ENCODE data around the gene DIPK1A. TPM values are rescaled to one million over a fixed set of nuclear protein-coding genes. Genes with fewer than 3 reads are reported as not detected.
"Not testable (repeated sequence)": the region's sequence is repeated elsewhere in the genome, so short reads cannot be mapped to it uniquely, and the experiment has no call there.

The DIPK1A gene
- total RNA-seq, 1 donor from 2014 or later = 5.7 TPM

DNA sequence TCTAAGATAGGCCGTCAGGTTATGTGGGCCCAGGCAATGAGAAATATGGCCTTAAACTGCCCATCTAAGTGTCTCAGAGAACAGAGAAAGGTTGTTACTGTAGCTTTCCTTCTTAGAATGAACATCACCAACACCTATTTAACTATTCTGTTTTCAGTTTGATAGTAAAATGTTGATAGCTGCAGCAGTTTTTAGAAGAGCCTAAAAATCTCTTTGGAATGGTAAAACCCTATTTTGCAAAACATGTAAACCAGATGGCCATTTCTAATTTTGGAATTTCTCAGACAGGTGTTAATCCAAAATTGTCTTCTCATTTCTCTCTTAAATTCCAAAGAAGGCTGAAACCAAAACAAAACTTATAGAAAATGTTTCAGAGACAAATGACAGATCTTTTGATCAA lies 57.5 kb downstream of the DIPK1A start:
- H3K9ac ChIP-seq (ENCODE audit: low read depth in 1 of 3, low read length in 3 of 3) = no peak overlapping the region
- peaks cover 0 to 2% (median 2%) of the 10 kb centered on the region in 3 donors for H3K9me3 ChIP-seq (ENCODE audit: control insufficient read depth in 3 of 3, low read length in 3 of 3)
- H3K27ac ChIP-seq (ENCODE audit: low read depth, low read length) = no peak overlapping the region
- no peak overlapping the region for H3K4me3 ChIP-seq (ENCODE audit: low read length in 3 of 3)
- H3K4me1 ChIP-seq (ENCODE audit: control insufficient read depth in 3 of 3, insufficient read depth in 3 of 3, low read length in 3 of 3) = no peaks in the 10 kb centered on the region
- H3K36me3 ChIP-seq (ENCODE audit: control insufficient read depth in 3 of 3, insufficient read depth in 3 of 3, low read length in 3 of 3) = no peaks in the 10 kb centered on the region
- no peaks in the 10 kb centered on the region for H3K27me3 ChIP-seq (ENCODE audit: control insufficient read depth in 3 of 3, insufficient read depth in 3 of 3, low read length in 3 of 3)

DNA sequence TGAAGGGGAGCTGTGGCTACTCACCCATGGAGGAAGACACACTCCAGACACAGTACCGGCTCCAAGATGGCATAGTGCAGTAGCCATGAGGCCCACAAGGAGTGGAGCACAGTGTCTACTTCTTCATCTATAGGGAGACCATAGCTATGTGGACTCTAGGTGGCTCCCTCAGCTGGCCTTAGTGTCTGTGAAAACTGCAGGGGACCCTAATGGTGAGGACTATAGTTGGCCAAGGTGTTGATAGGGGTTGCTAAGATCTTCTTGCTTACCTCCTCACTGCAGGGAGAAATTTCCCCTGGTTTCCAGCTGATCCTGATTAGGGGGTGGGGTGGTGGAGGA lies 58.9 kb downstream of the DIPK1A start:
- Histone ChIP-seq H3K9ac (ENCODE audit: low read depth in 1 of 3, low read length in 3 of 3) (no peak overlapping the region), H3K27me3 (ENCODE audit: control insufficient read depth in 3 of 3, insufficient read depth in 3 of 3, low read length in 3 of 3) (no peaks in the 10 kb centered on the region), H3K27ac (ENCODE audit: low read depth, low read length) (no peak overlapping the region), H3K36me3 (ENCODE audit: control insufficient read depth in 3 of 3, insufficient read depth in 3 of 3, low read length in 3 of 3) (no peaks in the 10 kb centered on the region), H3K4me3 (ENCODE audit: low read length in 3 of 3) (no peak overlapping the region), H3K4me1 (ENCODE audit: control insufficient read depth in 3 of 3, insufficient read depth in 3 of 3, low read length in 3 of 3) (no peaks in the 10 kb centered on the region), H3K9me3 (ENCODE audit: control insufficient read depth in 3 of 3, low read length in 3 of 3) (peaks cover 0 to 2% (median 2%) of the 10 kb centered on the region in 3 donors)

GRCh38 chr1:92901699-92902405 lies 59.4 kb downstream of the DIPK1A start:
- H3K9me3 ChIP-seq (ENCODE audit: control insufficient read depth in 3 of 3, low read length in 3 of 3) = peaks cover 0 to 2% (median 2%) of the 10 kb centered on the region in 3 donors
- H3K27me3 ChIP-seq (ENCODE audit: control insufficient read depth in 3 of 3, insufficient read depth in 3 of 3, low read length in 3 of 3) = no peaks in the 10 kb centered on the region
- no peak overlapping the region for H3K4me3 ChIP-seq (ENCODE audit: low read length in 3 of 3)
- H3K27ac ChIP-seq (ENCODE audit: low read depth, low read length) = no peak overlapping the region
- H3K36me3 ChIP-seq (ENCODE audit: control insufficient read depth in 3 of 3, insufficient read depth in 3 of 3, low read length in 3 of 3) = no peaks in the 10 kb centered on the region
- H3K4me1 ChIP-seq (ENCODE audit: control insufficient read depth in 3 of 3, insufficient read depth in 3 of 3, low read length in 3 of 3) = no peaks in the 10 kb centered on the region
- no peak overlapping the region for H3K9ac ChIP-seq (ENCODE audit: low read depth in 1 of 3, low read length in 3 of 3)

GRCh38 chr1:92901126-92901525 lies 60.1 kb downstream of the DIPK1A start:
- Histone ChIP-seq H3K9me3 (ENCODE audit: control insufficient read depth in 3 of 3, low read length in 3 of 3) (peaks cover 0 to 2% (median under 1%) of the 10 kb centered on the region in 3 donors), H3K27me3 (ENCODE audit: control insufficient read depth in 3 of 3, insufficient read depth in 3 of 3, low read length in 3 of 3) (no peaks in the 10 kb centered on the region), H3K36me3 (ENCODE audit: control insufficient read depth in 3 of 3, insufficient read depth in 3 of 3, low read length in 3 of 3) (no peaks in the 10 kb centered on the region), H3K27ac (ENCODE audit: low read depth, low read length) (no peak overlapping the region), H3K4me3 (ENCODE audit: low read length in 3 of 3) (no peak overlapping the region), H3K9ac (ENCODE audit: low read depth in 1 of 3, low read length in 3 of 3) (no peak overlapping the region), H3K4me1 (ENCODE audit: control insufficient read depth in 3 of 3, insufficient read depth in 3 of 3, low read length in 3 of 3) (no peaks in the 10 kb centered on the region)

DNA sequence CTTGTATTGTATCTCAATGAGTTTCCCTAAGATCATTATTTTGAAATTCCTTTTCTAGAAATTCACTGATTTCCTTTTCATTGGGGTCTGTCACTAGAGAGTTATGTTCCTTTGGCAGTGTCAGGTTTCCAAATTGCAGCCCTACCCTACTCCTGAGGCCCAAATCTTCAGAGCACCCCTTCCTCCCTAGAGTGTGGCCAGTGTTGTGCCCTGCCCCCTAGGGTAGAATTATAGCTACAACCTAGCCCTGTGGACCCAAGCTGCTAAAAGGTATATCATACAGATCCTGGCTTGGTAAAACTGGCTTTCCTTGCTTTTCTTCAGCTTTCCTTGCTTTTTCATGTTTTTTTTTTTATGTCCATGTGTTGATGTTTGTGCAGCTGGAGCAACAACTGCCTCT lies 60.7 kb downstream of the DIPK1A start:
- Histone ChIP-seq H3K4me3 (ENCODE audit: low read length in 3 of 3) (no peak overlapping the region), H3K9me3 (ENCODE audit: control insufficient read depth in 3 of 3, low read length in 3 of 3) (peaks cover 0 to 2% (median 0%) of the 10 kb centered on the region in 3 donors), H3K36me3 (ENCODE audit: control insufficient read depth in 3 of 3, insufficient read depth in 3 of 3, low read length in 3 of 3) (no peaks in the 10 kb centered on the region), H3K27me3 (ENCODE audit: control insufficient read depth in 3 of 3, insufficient read depth in 3 of 3, low read length in 3 of 3) (no peaks in the 10 kb centered on the region), H3K9ac (ENCODE audit: low read depth in 1 of 3, low read length in 3 of 3) (no peak overlapping the region), H3K4me1 (ENCODE audit: control insufficient read depth in 3 of 3, insufficient read depth in 3 of 3, low read length in 3 of 3) (no peaks in the 10 kb centered on the region), H3K27ac (ENCODE audit: low read depth, low read length) (no peak overlapping the region)

DNA sequence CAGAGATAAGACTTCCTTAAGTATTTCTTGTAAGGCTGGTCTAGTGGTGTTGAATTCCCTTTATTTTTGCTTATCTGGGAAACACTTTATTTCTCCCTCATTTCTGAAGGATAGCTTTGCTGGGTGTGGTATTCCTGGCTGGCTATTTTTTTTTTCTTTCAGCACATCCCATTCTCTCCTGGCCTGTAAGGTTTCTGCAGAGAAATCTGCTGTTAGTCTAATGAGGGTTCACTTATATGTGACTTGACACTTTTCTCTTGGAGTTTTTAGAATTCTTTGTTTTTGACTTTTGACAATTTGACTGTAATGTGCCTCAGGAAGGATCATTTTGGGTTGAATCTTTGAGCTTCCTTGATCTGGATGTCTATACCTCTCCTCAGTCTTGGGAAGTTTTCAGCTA lies 61.5 kb downstream of the DIPK1A start:
- Histone ChIP-seq H3K27me3 (ENCODE audit: control insufficient read depth in 3 of 3, insufficient read depth in 3 of 3, low read length in 3 of 3) (no peaks in the 10 kb centered on the region), H3K36me3 (ENCODE audit: control insufficient read depth in 3 of 3, insufficient read depth in 3 of 3, low read length in 3 of 3) (no peaks in the 10 kb centered on the region), H3K27ac (ENCODE audit: low read depth, low read length) (no peak overlapping the region), H3K9me3 (ENCODE audit: control insufficient read depth in 3 of 3, low read length in 3 of 3) (peaks cover 0 to 2% (median 0%) of the 10 kb centered on the region in 3 donors), H3K9ac (ENCODE audit: low read depth in 1 of 3, low read length in 3 of 3) (no peak overlapping the region), H3K4me1 (ENCODE audit: control insufficient read depth in 3 of 3, insufficient read depth in 3 of 3, low read length in 3 of 3) (no peaks in the 10 kb centered on the region), H3K4me3 (ENCODE audit: low read length in 3 of 3) (no peak overlapping the region)

DNA sequence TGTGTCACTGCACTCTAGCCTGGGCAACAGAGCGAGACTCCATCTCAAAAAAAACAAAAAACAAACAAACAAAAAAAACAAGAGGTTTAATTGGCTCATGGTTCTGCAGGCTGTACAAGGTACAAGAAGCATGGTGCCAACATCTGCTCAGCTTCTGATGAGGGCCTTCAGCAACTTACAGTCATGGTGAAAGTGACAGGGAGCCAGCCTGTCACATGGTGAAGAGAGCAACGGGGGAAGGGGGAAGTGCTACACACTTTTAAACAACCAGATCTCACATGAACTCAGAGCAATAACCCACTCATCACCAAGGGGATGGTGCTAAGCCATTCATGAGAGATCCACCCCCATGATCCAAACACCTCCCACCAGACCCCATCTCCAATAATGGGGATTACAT lies 63.2 kb downstream of the DIPK1A start:
- H3K9me3 ChIP-seq (ENCODE audit: control insufficient read depth in 3 of 3, low read length in 3 of 3); H3K9ac ChIP-seq (ENCODE audit: low read depth in 1 of 3, low read length in 3 of 3); H3K27me3 ChIP-seq (ENCODE audit: control insufficient read depth in 3 of 3, insufficient read depth in 3 of 3, low read length in 3 of 3); H3K4me3 ChIP-seq (ENCODE audit: low read length in 3 of 3); H3K27ac ChIP-seq (ENCODE audit: low read depth, low read length); H3K4me1 ChIP-seq (ENCODE audit: control insufficient read depth in 3 of 3, insufficient read depth in 3 of 3, low read length in 3 of 3); H3K36me3 ChIP-seq (ENCODE audit: control insufficient read depth in 3 of 3, insufficient read depth in 3 of 3, low read length in 3 of 3): not testable (repeated sequence)

GRCh38 chr1:92887465-92887864 lies 73.8 kb downstream of the DIPK1A start:
- H3K27ac ChIP-seq (ENCODE audit: low read depth, low read length) = no peak overlapping the region
- no peak overlapping the region for H3K4me3 ChIP-seq (ENCODE audit: low read length in 3 of 3)
- no peaks in the 10 kb centered on the region for H3K27me3 ChIP-seq (ENCODE audit: control insufficient read depth in 3 of 3, insufficient read depth in 3 of 3, low read length in 3 of 3)
- H3K4me1 ChIP-seq (ENCODE audit: control insufficient read depth in 3 of 3, insufficient read depth in 3 of 3, low read length in 3 of 3) = no peaks in the 10 kb centered on the region
- no peaks in the 10 kb centered on the region for H3K36me3 ChIP-seq (ENCODE audit: control insufficient read depth in 3 of 3, insufficient read depth in 3 of 3, low read length in 3 of 3)
- H3K9me3 ChIP-seq (ENCODE audit: control insufficient read depth in 3 of 3, low read length in 3 of 3) = no peaks in the 10 kb centered on the region
- H3K9ac ChIP-seq (ENCODE audit: low read depth in 1 of 3, low read length in 3 of 3) = no peak overlapping the region

DNA sequence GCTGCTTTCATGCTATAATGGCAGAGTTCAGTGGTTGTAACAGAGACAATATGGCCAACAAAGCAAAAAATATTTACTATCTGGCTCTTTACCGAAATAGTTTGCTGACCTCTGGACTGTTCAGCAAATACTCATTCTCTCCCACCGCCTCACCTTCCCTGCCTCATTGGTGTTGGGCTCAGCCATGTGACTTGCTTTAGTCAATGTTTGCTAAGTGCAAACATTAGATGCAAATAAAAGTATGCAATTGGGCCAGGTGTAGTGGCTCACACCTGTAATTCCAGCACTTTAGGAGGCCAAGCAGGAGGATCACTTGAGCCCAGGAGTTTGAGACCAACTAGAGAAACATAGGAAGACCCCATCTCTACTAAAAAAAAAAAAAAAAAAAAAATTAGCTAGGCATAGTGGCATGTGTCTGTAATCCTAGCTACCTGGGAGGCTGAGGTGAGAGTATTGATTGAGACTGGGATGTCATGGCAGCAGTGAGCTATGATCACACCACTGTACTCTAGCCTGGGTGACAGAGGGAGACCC lies 74.3 kb downstream of the DIPK1A start:
- Histone ChIP-seq H3K4me3 (ENCODE audit: low read length in 3 of 3) (no peak overlapping the region), H3K36me3 (ENCODE audit: control insufficient read depth in 3 of 3, insufficient read depth in 3 of 3, low read length in 3 of 3) (no peaks in the 10 kb centered on the region), H3K27ac (ENCODE audit: low read depth, low read length) (no peak overlapping the region), H3K4me1 (ENCODE audit: control insufficient read depth in 3 of 3, insufficient read depth in 3 of 3, low read length in 3 of 3) (no peaks in the 10 kb centered on the region), H3K27me3 (ENCODE audit: control insufficient read depth in 3 of 3, insufficient read depth in 3 of 3, low read length in 3 of 3) (no peaks in the 10 kb centered on the region), H3K9ac (ENCODE audit: low read depth in 1 of 3, low read length in 3 of 3) (no peak overlapping the region), H3K9me3 (ENCODE audit: control insufficient read depth in 3 of 3, low read length in 3 of 3) (no peaks in the 10 kb centered on the region)

DNA sequence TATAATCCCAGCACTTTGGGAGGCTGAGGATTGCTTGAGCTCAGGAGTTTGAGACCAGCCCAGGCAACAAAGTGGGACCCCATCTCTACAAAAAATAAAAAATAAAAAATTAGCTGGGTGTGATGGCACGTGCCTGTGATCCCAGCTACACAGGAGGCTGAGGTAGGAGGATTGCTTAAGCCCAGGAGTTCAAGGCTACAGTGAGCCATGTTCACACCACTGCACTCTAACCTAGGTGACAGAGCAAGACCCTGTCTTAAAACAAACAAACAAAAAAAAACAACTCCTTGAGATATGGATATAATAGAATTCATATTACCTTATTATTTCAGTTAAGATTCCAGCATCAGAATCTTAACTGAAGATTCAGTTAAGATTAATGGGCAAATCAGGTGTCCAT lies 77.1 kb downstream of the DIPK1A start:
- no peaks in the 10 kb centered on the region for H3K36me3 ChIP-seq (ENCODE audit: control insufficient read depth in 3 of 3, insufficient read depth in 3 of 3, low read length in 3 of 3)
- no peaks in the 10 kb centered on the region for H3K9me3 ChIP-seq (ENCODE audit: control insufficient read depth in 3 of 3, low read length in 3 of 3)
- no peak overlapping the region for H3K27ac ChIP-seq (ENCODE audit: low read depth, low read length)
- no peak overlapping the region for H3K4me3 ChIP-seq (ENCODE audit: low read length in 3 of 3)
- H3K27me3 ChIP-seq (ENCODE audit: control insufficient read depth in 3 of 3, insufficient read depth in 3 of 3, low read length in 3 of 3) = no peaks in the 10 kb centered on the region
- no peak overlapping the region for H3K9ac ChIP-seq (ENCODE audit: low read depth in 1 of 3, low read length in 3 of 3)
- no peaks in the 10 kb centered on the region for H3K4me1 ChIP-seq (ENCODE audit: control insufficient read depth in 3 of 3, insufficient read depth in 3 of 3, low read length in 3 of 3)

All from skeletal muscle tissue (tissue), 4 donors.